AG10803 (cell line): ENCODE results near the gene PHAF1.

Source experiments
- DNase-seq: peaks from one replicate; pipeline ENCODE4 v3.0.0; 2010; ENCODE audit warnings: low read depth
- H3K4me3 ChIP-seq: 2 replicates; pipeline ENCODE4 v1.5.1; 2011; ENCODE audit warnings: mild to moderate bottlenecking, low read length, control low read depth
- TF ChIP-seq, protein P1 (sequence below): conservative IDR thresholded peaks from 2 replicates; pipeline ENCODE4 v1.5.1; 2011; ENCODE audit warnings: mild to moderate bottlenecking, low read length, control low read depth, inconsistent platforms

The PHAF1 gene

DNA sequence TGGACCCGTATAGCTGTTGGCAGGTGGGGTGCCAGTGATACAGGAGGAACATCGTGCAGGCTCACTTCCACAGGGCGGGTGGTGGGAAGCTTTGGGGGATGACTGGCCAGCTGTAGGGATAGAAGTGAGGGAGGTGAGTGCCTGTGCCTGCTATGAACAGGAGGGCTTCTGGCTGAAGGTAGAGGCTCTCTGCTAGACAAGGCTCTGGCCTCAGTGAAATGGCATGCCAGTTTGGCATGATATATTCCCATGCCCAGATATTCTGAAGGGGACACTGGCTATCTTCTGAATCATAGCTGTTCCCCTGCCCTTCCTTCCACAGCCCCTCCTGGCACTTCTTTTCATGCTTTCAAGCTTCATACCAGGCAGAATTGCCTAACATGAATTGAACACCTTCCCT, 19.1 kb downstream of the PHAF1 start:
- DNase-seq, result no peak
- H3K4me3 ChIP-seq, result no peak overlapping the region
- TF ChIP-seq, protein P1, sequence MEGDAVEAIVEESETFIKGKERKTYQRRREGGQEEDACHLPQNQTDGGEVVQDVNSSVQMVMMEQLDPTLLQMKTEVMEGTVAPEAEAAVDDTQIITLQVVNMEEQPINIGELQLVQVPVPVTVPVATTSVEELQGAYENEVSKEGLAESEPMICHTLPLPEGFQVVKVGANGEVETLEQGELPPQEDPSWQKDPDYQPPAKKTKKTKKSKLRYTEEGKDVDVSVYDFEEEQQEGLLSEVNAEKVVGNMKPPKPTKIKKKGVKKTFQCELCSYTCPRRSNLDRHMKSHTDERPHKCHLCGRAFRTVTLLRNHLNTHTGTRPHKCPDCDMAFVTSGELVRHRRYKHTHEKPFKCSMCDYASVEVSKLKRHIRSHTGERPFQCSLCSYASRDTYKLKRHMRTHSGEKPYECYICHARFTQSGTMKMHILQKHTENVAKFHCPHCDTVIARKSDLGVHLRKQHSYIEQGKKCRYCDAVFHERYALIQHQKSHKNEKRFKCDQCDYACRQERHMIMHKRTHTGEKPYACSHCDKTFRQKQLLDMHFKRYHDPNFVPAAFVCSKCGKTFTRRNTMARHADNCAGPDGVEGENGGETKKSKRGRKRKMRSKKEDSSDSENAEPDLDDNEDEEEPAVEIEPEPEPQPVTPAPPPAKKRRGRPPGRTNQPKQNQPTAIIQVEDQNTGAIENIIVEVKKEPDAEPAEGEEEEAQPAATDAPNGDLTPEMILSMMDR, result no peak

DNA sequence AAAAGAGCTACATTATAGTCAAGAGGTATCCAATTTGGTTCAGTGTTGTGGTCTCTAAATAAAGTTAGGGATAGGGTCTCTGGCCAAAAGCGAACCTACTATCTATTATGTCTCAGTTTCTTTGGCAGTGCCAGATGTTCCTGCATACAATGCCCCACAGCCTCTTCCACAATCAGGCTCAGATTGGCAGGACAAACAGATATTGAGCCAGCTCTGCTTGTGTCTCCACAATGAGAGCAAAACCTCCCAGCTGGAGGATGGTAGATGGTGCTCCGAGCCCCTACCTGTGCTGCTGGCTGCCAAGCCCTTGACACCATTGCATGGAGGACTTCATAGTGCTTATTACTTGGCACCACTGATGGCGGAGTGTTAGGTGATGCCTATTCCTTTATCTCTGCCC, 19.7 kb downstream of the PHAF1 start:
- TF ChIP-seq, protein P1, result no peak
- DNase-seq, result no peak
- no peak overlapping the region for H3K4me3 ChIP-seq

DNA sequence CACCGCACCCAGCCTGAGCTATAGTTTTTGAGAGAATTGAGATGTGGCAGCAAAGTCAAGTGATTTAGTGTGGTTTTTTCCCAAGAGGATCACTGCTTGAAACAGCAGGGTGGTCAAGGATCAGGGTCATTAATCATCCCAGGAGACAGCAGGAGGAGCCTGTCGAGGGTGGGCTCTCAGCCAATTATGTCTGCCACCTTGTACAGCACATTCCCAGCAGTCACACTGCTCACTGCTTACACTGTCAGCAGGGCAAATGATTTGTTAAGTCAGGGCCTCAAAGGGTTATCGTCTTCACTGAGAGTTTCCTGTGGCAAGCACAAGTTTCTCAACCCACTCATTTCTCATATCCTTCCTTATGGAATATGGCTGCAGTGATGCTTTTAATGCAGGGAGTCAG, 27.9 kb downstream of the PHAF1 start:
- TF ChIP-seq, protein P1, result no peak
- no peak for DNase-seq
- no peak overlapping the region for H3K4me3 ChIP-seq

DNA sequence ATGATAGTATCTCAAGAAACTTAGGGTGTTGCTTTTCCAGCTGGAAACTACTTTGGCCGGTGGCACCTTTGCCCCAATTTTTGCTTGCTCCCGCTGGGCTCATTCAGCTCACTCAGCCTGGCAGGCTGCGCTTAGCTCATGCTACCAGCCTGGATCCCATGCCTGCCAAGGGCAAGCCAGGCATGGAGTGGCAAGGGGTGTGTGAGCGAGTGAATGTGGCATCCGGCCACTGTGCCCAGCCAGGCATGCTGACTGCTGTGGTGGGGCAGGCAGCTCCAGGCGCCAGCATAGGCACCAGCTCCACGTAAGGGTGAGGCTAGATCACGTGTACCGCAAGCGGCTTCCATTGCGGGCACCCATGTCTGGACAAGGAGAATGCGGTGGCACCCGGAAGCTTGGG, 31.6 kb downstream of the PHAF1 start:
- H3K4me3 ChIP-seq, result no peak overlapping the region
- DNase-seq, result no peak
- TF ChIP-seq, protein P1, result no peak

DNA sequence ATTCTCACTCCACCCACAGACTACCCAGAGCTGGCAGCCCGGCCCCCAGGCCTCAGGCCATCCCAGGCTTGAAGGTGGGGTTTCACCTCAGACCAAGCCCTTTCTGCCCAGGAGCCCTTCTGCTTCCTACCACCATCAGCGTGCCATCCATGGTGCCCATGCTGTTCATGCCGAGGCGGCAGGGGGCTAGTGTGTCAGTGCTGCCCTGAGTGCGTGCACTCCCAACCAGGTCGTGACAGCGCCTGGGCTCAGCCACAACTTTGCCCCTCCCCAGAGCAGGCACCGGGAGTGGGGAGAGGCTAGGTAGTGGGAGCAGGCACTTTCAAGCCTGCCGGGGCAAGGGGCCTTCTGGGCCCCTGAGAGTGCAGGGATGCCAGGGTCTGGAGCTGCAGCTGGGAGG, 32.6 kb downstream of the PHAF1 start:
- TF ChIP-seq, protein P1, result no peak
- no peak for DNase-seq
- no peak overlapping the region for H3K4me3 ChIP-seq

DNA sequence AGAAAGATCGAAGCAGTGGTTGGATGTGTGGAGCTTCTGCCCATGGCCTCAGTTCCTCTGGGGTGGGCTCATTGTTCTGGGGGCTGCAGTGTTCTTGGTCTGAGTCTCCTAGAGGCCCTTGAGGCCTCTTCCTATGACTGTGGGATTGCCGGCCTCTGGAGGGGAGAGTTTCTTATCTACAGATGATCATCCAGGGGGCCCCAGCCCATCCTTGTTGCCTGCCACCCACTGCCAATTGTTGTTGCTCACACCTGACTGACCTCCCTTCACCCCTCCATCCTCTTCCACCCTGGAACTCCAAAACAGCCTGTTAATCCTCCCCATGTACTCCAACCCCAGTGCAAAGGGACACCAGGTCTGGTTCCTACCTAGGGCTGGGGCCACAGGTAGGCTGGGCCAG, 35.2 kb downstream of the PHAF1 start:
- TF ChIP-seq, protein P1, result no peak
- no peak for DNase-seq

DNA sequence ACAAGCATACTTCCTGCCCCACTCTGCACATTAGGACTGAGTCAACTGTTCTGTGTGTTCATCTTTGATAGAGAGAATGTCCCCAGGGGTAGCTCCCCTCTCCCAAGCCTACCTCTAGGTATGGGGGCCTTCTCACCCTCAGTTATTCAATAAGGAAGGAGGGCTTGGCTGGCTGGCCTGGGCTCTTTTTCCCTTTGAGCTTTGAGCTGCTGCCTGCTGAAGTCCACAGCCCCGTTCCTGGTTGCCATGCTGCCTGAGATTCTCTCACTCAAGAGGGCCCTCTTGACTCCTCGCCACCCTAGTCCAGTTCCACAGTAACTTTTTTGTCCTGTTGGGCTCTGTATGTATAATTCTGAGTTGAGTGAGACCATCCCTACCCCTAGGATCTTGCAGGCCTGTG, 36.0 kb downstream of the PHAF1 start:
- no peak overlapping the region for H3K4me3 ChIP-seq
- TF ChIP-seq, protein P1, result no peak
- no peak for DNase-seq

More for the DNA sequence above, 35.2 kb downstream of the PHAF1 start:
- no peak overlapping the region for H3K4me3 ChIP-seq
